GM13976 (cell line): ENCODE results near the gene ITGA8.

Source experiments
- DNase-seq: peaks from one replicate; pipeline ENCODE4 v3.0.0; 2012; ENCODE audit warnings: low spot score
- in situ Hi-C: fragments of 300-500 bp; cut with MboI; formaldehyde crosslinking; loops from one replicate; pipeline ENCODE4 v1.12.0; 2022; ENCODE audit warnings: low sequenced_read_pairs, mixed read lengths, inconsistent platforms; ENCODE audit not compliant: unreplicated experiment
- TF ChIP-seq, protein P1 (sequence below): IDR thresholded peaks from 2 replicates; pipeline ENCODE4 v1.5.1; 2012; ENCODE audit warnings: borderline replicate concordance, mild to moderate bottlenecking; ENCODE audit not compliant: insufficient read depth; ENCODE audit errors: extremely low read depth, missing control alignments, control extremely low read depth

ITGA8 gene

DNA sequence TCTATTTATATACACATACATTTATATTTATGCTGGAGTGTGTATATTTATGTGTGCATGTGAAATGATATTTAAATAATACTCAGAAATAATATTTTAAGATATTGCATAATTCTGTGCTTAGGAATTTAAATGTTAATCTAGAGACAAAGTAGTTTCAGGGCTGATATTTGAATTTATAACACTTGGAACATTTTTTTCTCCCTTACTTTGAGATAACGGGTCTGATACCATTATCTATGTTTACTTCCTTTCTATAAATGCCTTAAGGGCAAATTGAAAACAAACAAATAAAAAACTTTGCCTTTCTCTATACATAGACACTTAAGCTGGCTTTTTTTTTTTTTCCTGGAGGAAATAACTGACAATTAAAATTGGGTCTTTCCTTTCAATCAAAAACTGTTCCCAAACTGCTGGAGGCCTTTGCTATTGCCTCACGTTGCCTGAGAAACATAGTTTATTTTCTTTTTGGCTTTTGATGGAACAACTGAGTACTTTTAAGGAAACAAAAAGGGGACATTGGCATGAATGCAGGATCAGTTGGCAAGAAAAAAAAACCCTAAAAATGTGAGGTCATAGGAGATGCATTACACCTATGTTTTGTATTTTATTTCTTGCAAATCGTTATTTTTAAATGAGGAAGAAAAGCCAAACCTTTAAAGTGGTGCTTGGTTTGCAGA is 98.7 kb downstream of the ITGA8 start:
- in situ Hi-C loops: no loop called here
- TF ChIP-seq, protein P1, sequence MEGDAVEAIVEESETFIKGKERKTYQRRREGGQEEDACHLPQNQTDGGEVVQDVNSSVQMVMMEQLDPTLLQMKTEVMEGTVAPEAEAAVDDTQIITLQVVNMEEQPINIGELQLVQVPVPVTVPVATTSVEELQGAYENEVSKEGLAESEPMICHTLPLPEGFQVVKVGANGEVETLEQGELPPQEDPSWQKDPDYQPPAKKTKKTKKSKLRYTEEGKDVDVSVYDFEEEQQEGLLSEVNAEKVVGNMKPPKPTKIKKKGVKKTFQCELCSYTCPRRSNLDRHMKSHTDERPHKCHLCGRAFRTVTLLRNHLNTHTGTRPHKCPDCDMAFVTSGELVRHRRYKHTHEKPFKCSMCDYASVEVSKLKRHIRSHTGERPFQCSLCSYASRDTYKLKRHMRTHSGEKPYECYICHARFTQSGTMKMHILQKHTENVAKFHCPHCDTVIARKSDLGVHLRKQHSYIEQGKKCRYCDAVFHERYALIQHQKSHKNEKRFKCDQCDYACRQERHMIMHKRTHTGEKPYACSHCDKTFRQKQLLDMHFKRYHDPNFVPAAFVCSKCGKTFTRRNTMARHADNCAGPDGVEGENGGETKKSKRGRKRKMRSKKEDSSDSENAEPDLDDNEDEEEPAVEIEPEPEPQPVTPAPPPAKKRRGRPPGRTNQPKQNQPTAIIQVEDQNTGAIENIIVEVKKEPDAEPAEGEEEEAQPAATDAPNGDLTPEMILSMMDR: no peak
- DNase-seq: no peak

DNA sequence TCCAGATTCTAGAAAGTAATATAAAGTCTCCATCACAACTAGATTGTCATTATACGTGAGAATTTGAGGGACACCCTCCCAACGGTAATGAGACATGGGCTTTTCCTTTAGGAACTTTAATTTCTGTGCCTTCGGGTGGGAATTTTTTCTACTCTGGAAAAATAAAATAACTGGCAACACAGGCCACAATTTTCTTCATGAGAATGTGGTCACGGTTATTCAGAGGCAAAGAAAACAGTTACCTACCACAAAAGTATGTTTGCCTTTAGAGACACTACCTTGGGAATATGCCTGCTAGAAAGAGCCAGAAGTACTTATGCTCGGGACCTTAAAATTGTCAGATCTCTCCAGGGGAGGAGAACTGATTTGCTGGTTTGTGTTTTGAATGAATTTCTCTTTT is 99.4 kb downstream of the ITGA8 start:
- TF ChIP-seq, protein P1: no peak
- no peak for DNase-seq
- in situ Hi-C loops: no loop called here

DNA sequence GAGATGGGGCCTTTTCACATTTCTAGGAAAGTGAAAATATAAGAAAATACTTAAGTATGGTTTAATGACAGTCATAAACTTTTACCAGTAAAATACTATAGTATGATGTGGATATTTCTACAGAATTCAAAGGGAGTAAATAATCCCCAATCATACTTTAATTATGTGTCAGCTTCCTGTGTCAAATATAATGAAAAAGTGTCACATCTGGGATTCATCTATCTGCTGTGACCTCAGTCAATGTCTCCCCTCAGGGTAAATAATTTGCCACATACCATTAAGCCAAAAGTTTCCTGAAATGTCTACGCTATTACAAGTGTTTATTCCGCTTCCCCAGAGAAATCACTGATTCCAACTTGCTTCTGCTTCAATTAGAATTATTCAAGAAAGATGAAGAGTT is 110.5 kb downstream of the ITGA8 start:
- no peak for DNase-seq
- TF ChIP-seq, protein P1: no peak
- in situ Hi-C loops: no loop called here

DNA sequence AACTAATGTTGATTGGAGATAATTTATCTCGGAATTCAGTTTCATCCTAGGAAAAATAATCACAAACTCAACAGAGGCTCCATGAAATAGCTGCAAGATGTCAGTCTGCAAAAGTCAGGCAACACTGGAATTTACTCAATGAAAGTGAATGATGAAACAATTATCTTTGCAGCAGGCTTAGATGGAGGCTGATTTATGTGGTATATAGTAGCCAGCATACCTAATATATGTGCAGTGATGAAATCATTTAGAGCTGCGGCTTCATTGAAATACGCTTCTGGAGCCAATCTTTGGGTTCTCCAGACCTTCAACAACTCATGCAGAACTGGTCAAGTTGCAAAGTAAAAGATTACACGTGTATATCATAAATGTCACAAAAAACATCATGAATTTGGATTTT is 113.3 kb downstream of the ITGA8 start:
- no peak for DNase-seq
- in situ Hi-C loops: no loop called here
- TF ChIP-seq, protein P1: no peak

DNA sequence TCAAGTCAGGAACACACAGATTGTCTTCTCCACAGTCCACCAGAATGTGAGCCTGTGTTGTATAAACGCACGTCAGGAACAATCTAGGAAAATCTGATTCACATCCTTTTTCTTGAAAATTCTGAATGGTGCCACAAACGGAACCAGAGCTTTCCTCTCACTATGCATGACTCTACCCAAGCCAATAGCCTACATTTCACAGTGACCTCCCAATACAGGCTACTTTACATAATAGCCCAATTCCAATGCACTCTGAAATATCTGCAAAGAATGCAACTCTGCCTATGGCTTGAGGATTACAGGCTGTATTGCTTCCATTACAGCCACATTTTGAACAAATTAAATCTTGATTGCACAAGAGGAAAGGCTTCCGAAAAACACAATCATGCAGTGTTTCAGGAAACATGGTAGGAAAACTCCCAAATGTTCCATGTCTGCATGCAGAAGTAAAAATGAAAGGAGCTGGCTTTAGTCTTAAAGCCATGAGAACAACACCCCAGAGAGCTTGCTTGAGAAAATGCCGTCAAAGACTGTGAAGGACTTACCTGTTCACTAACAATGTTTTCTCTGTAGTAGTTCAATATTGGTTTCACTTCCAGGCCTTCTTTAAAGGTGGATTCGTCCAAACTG is 113.9 kb downstream of the ITGA8 start:
- TF ChIP-seq, protein P1: no peak
- in situ Hi-C loops: no loop called here
- DNase-seq: no peak

DNA sequence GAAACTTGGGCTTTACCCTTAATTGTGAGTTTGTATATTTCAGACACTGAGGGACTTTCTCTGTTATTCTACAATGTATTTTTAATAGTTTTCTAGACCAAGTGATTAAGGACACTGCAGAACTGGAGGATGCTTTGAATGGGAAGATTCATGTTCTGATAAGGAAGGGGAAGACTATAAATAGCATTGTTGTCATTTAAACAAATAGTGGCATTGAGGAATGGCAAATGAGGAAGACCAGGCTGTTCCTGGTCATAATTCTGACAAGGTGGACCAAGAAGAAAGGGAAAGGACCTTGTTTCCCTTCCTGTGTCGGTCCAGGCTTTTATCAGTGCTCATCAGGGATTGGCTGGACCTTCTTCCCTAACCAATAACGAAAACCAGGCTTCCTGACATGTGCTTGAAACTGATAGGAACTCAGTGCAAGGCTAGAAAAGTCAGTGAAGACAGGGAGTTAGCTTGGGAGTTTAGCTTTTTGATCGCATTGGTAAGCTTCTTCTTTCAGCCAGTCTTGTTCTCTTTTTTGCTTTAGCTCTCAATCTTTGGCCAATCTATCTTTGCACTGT is 116.2 kb downstream of the ITGA8 start:
- in situ Hi-C loops: no loop called here
- DNase-seq: no peak
- TF ChIP-seq, protein P1: no peak
